Measurements from ENCODE around the gene DDIT4L.
"Not testable (repeated sequence)": the region's sequence is repeated elsewhere in the genome, so short reads cannot be mapped to it uniquely, and the experiment has no call there.

The DDIT4L gene

DNA sequence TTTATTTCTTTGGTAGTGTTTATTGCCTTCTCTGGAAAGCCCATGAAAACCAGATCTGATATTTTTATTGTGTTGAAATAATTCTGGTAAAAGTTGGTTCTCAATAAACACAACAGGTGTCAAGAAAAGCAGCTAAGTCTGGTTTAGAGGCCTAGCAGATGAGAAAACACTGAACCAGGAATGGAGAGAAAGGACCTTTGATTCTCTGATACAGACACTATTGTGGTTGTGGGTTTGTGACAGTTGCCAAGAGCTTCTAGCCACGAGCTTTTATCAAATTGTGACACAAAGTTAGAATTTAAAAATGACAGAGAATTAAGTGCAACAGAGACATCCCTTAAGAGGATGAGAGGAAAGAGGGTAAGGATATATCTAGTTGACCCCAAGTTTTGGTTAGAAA is 42.6 kb downstream of the DDIT4L start:
- no peak overlapping the region for H3K4me3 ChIP-seq (ENCODE audit: control insufficient read depth, low read depth, low read length)
- no peak for DNase-seq (ENCODE audit: low read depth)
- TF ChIP-seq CTCF (conservative IDR thresholded peaks at IDR 0.05; ENCODE audit: control insufficient read depth, insufficient read depth, low read depth, low read length), result no peak

DNA sequence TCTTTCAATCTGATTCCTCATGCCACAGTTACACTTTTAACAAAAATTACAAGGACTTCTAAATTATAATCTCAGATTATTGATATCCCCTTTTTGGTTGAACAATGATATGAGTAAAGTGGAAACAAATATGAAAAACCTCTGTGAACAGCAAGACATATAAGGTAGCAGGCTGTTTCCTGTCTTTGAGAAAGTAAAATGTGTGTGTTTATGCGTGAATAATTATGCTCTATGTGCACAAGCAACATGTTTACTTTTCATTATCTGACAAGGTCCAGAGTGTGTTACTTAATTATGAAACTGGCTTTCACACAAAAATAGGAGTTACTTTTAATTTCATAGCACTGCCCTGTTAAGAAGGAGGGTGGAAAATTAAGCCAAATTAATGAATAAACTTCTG is 43.1 kb downstream of the DDIT4L start:
- no peak for DNase-seq (ENCODE audit: low read depth)
- TF ChIP-seq CTCF (conservative IDR thresholded peaks at IDR 0.05; ENCODE audit: control insufficient read depth, insufficient read depth, low read depth, low read length), result no peak
- H3K4me3 ChIP-seq (ENCODE audit: control insufficient read depth, low read depth, low read length), result no peak overlapping the region

GRCh38 chr4:100146756-100147155 is 43.5 kb downstream of the DDIT4L start:
- TF ChIP-seq CTCF (conservative IDR thresholded peaks at IDR 0.05; ENCODE audit: control insufficient read depth, insufficient read depth, low read depth, low read length), result no peak
- no peak overlapping the region for H3K4me3 ChIP-seq (ENCODE audit: control insufficient read depth, low read depth, low read length)
- DNase-seq (ENCODE audit: low read depth), result peak; percentile 20

DNA sequence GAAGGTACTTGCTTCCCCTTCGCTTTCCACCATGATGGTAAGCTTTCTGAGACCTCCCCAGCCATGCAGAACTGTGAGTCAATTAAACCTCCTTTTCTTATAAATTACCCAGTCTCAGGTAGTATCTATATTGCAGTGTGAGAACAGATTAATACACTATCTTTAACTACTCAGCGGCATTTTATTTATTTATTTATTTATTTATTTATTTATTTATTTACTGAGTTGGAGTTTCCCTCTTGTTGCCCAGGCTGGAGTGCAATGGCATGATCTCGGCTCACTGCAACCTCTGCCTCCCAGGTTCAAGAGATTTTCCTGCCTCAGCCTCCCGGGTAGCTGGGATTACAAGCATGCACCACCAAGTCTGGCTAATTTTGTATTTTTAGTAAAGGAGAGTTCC is 52.9 kb downstream of the DDIT4L start:
- H3K4me3 ChIP-seq (ENCODE audit: control insufficient read depth, low read depth, low read length); DNase-seq (ENCODE audit: low read depth): not testable (repeated sequence)
